ENCODE measurements around the gene C19orf73.

- TF ChIP-seq, protein P1, sequence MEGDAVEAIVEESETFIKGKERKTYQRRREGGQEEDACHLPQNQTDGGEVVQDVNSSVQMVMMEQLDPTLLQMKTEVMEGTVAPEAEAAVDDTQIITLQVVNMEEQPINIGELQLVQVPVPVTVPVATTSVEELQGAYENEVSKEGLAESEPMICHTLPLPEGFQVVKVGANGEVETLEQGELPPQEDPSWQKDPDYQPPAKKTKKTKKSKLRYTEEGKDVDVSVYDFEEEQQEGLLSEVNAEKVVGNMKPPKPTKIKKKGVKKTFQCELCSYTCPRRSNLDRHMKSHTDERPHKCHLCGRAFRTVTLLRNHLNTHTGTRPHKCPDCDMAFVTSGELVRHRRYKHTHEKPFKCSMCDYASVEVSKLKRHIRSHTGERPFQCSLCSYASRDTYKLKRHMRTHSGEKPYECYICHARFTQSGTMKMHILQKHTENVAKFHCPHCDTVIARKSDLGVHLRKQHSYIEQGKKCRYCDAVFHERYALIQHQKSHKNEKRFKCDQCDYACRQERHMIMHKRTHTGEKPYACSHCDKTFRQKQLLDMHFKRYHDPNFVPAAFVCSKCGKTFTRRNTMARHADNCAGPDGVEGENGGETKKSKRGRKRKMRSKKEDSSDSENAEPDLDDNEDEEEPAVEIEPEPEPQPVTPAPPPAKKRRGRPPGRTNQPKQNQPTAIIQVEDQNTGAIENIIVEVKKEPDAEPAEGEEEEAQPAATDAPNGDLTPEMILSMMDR (IDR thresholded peaks at IDR 0.05), result no peak
- no peak for TF ChIP-seq ZFX (IDR thresholded peaks at IDR 0.05; ENCODE audit: borderline replicate concordance)
These were observed 1.9 kb upstream of the C19orf73 start for GRCh38 chr19:49120868-49121267.

Measured in 22Rv1 (cell line).